GM21423 (cell line): Measurements from ENCODE around the gene GPX3.

Experiments
- ATAC-seq: cut with Tn5 transposase; IDR thresholded peaks from one replicate; pipeline ENCODE4 v1.9.1; 2021; ENCODE audit warnings: mild to moderate bottlenecking, moderate library complexity; ENCODE audit not compliant: unreplicated experiment

Gene GPX3

DNA sequence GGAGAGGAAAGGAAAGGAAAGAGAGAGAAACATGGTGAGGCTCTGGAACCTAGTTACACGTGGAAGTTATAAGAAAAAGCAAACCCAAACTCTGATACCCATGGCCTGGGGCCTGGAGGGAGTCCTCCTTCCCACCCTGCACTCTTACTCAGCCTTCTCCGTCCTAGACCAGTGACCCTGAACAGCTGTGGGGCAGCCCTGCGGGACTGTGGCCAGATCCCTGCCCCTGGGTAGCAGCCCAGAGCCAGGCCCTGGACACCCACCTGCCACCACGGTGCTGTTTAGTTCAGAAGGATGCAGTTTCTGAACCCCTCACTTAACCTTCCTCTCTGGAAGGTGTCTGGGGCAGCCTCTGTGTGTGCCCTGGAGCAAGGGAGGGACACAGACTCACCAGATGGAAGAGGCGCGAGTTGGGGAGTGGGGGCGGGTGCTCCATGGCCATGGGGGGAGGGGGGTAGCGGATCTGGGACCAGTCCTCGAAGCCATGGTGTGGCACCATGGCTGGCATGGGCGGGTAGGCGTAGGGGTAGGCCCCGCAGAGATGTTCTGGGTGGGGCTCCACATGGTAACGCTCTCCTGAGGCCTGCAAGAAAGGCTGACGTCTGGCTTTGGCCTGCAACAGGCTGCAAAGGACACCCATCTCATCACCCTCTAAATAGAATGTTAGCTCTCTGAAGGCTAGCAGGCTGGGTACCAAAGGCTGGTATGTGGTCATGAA lies 13.0 kb downstream of the GPX3 start:
- no peak for ATAC-seq

DNA sequence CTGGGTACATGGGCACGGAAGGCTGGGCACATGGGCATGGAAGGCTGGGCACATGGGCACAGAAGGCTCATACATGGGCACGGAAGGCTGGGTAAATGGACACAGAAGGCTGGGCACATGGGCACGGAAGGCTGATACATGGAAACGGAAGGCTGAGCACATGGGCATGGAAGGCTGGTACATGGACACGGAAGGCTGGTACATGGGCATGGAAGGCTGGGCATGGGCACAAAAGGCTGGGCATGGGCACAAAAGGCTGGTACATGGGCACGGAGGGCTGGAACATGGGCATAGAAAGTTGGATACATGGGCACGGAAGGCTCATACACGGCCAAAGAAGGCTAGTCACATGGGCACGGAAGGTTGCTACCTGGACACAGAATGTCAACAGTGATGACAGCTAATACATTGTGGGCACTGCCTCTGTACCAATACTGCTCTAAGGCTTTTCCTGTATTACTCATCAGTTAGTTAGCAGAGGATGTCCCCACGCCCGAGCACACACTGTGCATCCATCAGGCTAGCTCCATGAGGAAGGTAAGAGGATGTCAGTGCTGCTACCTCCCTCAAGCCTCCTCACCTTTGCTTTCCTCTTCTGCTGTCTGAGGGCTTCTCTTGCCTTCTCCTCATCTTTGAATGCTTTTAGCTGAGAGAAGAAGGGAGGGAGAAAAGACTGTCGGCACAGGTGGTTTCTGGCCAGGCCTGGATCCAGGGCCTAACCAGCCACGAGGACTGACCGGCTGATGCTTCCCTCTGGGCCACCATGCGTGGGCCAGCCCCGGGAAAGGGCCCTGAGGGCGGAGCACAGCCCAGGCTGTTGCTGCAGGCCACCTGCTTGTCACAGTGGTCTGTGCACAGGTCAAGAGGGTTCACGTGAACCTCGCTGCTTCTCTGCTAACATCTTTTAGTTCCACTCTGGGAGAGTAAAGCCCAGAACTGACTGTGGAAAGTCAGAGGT lies 14.3 kb downstream of the GPX3 start:
- ATAC-seq = no peak

DNA sequence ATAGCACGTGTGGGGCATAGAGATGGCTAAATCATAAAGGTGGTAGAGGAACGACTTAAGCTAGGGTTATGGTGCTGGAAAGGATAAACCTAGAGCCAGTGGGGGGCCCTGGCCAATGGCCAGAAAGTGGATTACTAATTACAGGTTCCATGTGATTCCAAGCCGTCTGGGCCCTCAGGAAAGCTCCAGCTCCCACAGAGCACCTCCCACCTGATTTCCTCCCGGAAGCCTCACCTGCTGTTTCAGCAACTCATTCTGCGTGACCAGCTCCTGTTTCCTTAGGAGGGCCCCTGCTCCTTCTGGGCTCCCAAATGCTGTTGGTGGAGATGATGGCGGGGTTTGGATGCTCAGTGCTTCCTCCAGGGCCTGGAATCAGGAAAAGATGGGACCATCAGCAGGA lies 16.2 kb downstream of the GPX3 start:
- no peak for ATAC-seq

DNA sequence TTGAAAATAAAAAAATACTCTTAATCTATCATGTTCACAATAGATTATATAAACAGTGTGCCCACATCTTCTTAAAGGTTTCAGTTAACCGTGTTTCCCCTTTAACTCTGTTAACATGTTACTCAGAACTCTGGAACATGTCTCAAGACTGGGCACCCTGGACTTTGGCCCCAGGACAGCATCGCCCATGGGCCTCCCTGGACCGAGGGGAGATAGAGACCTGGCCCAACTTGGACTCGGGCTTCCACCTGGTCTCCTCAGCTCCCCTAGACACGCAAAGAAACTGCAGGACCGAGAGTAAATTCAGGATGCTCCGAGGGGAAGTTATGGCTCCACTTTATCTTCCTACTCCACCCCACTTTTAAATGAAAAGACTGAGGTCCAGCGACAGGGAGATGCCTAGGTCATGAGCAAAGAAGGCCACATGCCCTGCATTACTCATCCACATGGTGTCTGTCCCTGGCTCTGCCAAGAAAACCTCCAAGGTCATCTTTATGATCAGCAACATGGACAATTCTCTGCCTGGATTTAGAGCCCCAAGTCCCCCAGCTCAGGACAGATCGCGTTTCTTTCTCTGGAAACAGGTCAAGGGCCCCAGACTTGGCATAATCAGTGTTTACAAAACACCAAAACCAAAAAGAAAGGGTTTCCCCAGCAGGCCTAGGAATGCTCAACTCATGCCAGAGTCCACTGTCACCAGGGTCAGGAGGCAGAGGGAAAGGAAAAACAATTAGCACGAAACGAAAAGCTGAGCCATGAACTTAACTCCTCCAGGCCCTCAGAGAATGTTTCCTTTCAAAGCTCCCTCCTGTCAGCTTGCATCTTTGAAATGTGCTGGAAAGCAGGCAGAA lies 17.4 kb downstream of the GPX3 start:
- no peak for ATAC-seq

GRCh38 chr5:151038412-151038745 lies 18.0 kb downstream of the GPX3 start:
- ATAC-seq = no peak

DNA sequence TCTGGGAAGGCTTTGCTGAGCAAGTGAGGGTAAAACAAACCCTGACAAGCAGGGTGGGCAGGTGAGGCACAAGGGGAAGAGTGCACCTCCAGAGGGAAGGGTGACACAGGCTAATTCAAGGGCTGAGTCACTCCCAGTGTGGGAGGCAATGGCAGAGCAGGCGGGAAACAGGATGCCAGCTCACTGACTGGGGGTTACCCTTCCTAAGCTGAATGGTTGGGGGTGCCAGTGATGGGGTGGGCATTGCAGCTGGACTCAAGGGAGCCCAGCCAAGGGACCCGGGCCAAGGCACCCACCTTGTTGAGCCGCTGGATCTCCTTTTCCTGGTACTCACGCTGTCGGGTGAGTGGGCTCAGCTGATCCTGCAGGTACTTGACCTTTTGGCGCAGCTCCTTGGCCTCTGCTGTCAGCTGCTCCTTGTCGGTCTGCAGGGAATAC lies 18.4 kb downstream of the GPX3 start:
- no peak for ATAC-seq

DNA sequence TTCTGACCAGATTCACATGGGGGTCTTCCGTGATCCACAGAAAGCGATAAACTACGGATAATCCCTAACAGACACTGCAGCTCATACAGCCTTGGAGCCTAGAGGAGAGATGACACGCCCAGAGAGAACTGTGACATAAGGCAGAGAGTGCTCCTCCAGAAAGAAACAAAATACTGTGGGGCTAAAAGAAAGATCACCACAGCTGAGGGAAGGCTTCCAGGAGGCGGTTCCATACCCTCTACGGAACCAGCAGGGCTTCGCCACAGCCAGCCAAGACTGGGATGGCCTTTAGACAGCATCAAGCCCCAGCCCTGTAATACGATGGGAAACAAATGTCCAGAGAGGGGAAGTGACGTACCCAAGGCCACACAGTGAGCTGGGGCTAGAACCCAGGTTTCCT lies 19.3 kb downstream of the GPX3 start:
- no peak for ATAC-seq

GRCh38 chr5:151040211-151040747 lies 19.9 kb downstream of the GPX3 start:
- no peak for ATAC-seq

GRCh38 chr5:151041577-151042268 lies 21.3 kb downstream of the GPX3 start:
- no peak for ATAC-seq

DNA sequence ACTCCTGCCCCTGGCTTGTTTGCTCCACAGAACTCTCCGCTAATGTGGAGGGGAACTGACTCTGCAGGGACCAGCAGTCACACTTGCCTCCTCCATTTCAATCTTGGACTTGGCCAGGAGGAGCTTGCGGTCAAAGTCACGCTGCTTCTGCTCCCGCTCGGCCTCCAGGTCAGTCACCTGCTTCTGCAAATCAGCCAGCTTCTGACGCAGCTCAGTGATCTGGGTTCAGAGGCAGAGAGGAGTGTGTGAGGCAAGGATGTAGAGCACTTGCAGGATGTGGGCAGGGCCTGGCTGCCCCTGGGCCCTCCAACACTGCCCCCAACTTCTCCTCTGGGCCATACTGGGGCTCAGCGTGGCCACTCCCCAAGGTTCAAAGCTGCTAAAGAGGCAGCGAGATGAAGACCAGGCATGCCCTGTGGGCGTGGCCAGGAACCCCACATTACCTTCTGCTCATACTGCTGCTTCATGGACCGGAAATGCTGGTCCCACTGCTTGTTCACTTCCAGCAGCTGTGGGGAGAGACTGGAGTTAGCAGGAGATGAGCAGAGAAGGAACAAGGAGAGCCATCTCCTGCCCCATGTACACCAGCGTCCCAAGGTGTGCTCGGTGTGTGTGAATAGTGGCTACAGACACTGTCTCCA lies 22.2 kb downstream of the GPX3 start:
- no peak for ATAC-seq

GRCh38 chr5:151047814-151048425 lies 27.5 kb downstream of the GPX3 start:
- peak; percentile 63 for ATAC-seq

DNA sequence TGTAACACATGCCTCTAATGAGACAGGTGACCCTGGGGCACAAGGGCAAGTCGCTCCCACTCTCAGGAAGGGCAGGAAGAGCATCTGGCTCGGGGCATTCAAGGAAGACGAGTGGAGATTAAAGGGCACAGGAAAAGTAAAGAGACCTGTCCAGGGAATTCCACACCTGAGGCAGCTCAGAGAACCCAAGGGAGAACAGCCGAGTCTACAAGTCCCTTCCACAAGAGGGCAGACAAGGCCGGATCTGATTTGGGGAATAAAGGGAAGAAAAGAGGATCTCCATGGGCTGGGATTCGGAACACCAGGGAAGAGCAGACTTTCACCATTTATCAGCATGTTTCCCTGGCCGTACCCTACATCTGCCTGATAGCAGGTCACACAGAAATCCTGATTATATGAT lies 28.1 kb downstream of the GPX3 start:
- no peak for ATAC-seq

DNA sequence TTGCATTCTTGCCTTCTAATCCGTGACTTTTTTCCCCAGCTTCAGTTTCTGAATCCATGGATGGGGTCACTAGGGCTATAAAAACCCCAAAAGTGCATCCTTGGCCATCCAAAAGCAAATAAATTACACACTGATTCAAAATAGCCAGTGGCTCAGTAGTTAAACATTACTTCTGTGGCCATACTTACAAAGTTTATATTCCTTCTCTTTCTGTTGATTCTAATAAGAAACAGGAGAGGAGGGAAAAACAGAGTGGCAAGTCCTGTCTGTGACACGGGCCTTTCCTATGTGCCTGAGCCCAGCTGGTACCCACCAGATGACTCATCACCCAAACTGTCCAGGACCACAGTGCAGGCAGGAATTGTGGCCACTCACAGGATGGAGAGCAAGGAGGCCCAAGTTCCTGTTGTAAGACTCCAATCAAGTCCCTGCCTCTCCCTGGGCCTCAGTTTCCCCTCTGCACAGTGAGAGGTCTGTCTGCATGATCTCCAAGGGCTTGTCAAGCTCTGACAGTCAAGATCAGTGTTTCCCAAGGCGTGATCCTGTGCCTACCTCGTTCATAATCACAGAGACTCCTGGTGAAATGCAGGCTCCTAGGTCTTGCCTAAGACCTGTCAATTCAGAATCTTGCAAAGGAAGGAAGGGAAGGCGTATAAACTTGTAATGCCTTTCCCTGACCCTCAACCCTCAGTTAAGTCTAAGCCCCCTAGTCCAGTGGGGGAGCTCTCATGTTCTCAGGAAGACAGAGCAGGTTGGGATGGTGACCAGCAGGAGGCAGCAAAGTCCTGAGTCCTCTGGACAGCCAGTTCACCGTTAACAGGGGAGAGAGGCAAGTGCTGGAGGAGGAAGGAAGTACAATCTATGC lies 30.9 kb downstream of the GPX3 start:
- peak; percentile 63 for ATAC-seq

GRCh38 chr5:151051931-151052608 lies 31.7 kb downstream of the GPX3 start:
- no peak for ATAC-seq

- ATAC-seq = no peak
These were observed 32.4 kb downstream of the GPX3 start for GRCh38 chr5:151052836-151053235.

DNA sequence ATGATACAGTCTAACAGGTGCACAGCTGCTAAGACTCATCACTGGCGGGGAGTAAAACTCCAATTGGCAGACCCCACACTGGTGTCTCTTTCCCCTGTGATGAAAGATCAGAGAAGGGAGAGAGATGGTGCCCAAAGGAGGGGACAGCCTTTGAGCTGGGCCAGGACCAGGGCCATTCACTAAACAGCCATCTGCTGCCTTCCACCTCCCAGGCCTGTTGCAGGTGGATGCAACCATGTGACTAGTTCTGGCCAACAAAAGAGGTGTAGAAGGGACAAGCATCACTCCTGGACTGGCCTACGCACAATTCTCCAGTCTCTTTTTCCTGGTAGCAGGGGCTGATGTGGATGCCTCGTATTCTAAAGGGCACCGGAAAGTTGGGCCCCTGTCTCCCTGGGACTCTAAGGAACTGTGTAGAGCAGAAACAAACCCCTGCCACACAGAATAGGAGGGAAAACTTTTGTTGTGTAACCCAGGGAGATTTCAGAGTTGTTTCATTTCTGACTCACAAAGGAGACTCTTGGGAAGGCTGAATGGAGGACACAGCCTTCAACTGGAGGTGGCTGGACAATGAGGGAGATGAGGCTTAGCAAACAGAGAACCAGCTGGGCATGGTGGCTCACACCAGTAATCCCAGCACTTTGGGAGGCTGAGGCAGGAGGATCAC lies 33.5 kb downstream of the GPX3 start:
- no peak for ATAC-seq

DNA sequence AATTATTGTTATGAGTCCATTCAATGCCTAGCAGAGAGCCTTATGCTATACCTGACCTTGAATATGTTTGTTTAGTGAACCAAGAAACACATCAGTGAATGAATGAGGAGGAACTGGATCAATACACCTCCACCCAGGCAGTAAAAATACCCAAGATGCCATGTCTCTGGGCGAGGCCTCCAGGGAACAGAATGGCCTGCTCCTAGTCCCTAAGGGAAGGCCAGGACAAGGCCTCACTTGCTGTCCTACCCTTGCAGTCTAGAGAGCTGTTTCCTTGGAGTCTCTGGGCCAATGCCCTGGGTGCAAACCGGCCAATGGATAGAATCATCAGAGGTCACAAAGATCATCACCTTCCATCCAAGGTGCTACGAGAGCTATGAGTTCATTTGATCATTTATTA lies 34.3 kb downstream of the GPX3 start:
- ATAC-seq = no peak
